Putamen (tissue), 1 donor: ENCODE data around the gene ANKFN1.
"Not testable (repeated sequence)": the region's sequence is repeated elsewhere in the genome, so short reads cannot be mapped to it uniquely, and the experiment has no call there.

ENCODE experiments used
- DNase-seq: peaks from one replicate; pipeline ENCODE4 v3.0.0-alpha.2; 2016; ENCODE audit warnings: low spot score

ANKFN1 gene

DNA sequence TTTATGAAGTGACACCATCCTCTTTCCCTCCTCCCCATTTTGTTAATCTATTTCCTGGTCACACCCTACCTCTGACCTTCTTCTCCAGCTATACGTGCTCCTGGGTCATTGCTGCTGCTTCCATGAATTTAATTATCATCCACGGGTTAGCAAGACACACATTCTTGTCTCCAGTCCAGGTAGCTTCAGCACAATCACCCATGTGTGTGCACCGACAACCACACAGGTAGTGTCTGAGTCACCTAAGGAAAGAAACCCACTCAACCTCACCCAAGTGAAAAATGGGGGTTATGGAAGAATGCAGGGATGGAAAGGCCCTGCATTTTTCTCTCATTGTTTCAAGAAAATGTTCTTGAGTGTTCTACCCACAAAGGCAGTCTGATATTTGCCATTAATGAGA is 135.5 kb downstream of the ANKFN1 start:
- not testable (repeated sequence) for DNase-seq

DNA sequence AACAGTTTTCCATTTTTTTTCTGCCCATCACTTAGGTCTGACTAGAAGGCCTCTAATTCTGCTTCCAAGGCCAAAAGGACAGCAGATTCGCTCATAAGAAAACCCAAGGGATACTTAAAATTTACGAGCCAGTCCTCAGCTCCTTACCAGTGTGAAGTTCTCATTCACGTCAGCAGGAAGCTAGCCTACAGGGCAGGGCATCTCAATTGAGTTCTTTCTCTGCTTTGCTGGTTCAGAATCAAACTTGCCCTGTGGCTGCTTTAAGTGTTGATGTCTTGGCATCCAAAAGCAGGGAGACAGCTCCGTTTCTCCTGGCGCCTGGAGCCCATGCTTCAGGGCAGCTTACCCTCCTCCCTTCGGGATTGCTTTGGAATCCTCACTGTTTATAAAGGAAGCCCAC is 136.0 kb downstream of the ANKFN1 start:
- no peak for DNase-seq

DNA sequence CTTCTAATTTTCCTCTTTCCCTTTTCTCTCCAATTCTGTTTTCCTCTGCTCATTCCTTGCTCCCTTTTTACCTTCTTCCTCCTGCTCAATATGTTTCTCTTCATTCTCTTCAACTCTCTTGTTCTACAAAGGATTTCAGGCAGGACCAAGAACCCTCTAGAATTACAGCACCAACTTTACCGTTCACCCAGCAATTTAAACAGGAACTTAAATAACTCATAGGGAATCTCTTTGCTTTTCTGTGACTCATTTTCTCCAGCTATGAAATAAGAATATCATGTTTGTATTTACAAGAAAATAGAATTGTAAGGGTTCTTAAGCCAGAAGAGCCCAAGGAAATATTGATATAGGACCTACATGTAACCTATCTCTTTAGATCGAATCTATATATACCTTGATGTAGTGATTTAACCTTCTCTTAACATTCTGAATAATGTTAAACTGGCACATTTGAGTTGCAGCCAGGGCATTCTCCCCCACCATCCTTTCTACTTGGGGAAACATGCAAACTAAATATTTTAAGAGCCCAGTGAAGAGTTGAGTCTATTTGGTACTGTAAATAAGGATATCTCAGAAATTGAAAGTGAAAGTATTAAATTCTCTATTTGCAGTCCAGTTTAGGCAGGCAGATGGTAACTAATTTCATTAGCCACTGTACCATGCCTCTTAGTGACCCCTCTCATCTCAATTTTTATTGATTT is 137.0 kb downstream of the ANKFN1 start:
- no peak for DNase-seq

GRCh38 chr17:56290802-56291118 is 137.5 kb downstream of the ANKFN1 start:
- DNase-seq: no peak

DNA sequence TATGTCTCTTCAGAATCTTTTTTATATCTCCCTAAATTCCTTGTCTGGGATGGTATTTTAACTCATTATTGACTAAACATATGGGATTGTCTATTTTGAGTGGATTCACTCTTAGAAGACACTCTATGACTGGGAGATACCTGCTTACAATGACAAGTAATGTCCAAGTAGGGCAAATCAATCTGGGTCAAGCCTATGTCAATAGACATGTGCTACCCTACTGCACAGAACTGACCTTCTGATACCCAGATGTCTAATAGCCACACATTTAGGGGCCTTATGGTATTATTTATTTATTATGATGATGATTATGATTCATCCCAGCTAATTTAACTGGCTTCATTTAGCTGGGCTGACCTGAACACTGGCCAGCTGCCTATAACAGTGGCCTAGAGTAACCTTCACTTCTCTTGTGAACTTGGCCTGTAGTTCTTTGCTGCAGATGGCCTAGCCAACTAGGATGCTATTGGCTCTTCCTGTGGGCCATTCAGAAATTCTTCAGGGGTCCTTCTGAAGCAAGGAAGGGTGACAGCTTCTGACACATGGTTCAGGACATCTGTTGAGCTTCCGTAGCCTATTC is 138.0 kb downstream of the ANKFN1 start:
- DNase-seq: no peak

DNA sequence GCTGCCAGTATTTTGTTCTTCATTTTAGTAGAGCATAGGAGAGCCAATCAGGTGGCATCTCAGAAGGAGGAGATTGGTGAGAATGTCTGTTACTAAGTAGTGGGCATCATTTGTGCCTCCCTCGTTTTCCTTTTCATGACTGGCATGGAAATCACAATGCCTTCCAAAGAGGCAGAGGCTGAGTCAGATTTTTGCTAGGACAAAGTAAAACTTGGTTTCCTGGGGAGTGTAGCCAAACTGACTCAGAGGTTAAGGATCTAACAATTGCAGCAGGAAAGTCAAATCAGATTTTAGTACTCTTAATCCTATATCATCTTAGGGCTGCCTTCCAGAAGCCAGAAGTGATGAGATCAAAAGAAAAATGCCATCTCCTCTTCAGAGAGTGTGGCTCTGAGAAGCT is 138.7 kb downstream of the ANKFN1 start:
- DNase-seq: no peak

GRCh38 chr17:56292578-56292977 is 139.3 kb downstream of the ANKFN1 start:
- no peak for DNase-seq

DNA sequence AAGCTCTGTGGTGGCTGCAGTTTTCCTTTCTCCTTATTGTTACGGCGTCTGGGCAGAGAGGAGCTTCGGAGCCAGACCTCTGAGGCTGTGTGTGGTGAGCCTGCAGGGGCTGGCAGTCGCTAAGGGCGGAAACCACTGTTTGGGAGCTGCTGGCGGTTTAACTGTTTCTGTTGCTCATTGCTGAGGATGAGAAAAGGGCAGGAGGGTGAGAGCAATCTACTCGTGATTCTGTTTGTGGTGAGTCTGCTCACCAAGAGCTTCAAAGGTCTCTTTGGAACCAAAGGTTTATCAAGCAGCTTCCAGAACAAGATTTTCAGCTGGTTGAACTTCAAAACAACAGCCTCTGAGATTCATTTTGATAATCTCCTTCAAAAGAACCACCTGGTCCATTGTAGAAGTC is 143.9 kb downstream of the ANKFN1 start:
- no peak for DNase-seq

- no peak for DNase-seq
Measured at GRCh38 chr17:56298846-56299245, 145.6 kb downstream of the ANKFN1 start.

- no peak for DNase-seq
Measured at GRCh38 chr17:56300144-56300543, 146.9 kb downstream of the ANKFN1 start.

GRCh38 chr17:56305007-56305406 is 151.7 kb downstream of the ANKFN1 start:
- no peak for DNase-seq

GRCh38 chr17:56309897-56310296 is 156.6 kb downstream of the ANKFN1 start:
- DNase-seq: no peak

- DNase-seq: no peak
Measured at GRCh38 chr17:56310782-56311181, 157.5 kb downstream of the ANKFN1 start.

DNA sequence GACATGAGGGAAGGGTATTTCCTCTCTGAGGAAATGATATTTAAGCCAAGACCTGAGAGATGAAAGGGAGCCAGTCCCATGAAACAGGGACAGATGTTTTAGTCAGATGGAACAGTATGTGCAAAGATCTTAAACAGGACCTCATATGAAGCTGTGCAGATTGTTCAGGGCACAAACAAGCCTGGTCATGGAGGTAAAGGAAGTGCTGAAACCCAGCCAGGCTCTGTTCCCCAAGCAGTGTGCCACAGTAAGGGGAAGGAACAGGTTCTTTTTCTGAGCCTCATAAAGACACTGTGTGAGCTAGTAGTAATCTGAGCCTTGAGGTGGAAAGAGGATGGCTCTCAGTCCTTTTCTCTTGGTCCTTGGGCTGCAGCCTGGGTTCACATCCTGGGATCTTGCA is 159.9 kb downstream of the ANKFN1 start:
- DNase-seq: no peak

GRCh38 chr17:56314026-56314425 is 160.8 kb downstream of the ANKFN1 start:
- no peak for DNase-seq

DNA sequence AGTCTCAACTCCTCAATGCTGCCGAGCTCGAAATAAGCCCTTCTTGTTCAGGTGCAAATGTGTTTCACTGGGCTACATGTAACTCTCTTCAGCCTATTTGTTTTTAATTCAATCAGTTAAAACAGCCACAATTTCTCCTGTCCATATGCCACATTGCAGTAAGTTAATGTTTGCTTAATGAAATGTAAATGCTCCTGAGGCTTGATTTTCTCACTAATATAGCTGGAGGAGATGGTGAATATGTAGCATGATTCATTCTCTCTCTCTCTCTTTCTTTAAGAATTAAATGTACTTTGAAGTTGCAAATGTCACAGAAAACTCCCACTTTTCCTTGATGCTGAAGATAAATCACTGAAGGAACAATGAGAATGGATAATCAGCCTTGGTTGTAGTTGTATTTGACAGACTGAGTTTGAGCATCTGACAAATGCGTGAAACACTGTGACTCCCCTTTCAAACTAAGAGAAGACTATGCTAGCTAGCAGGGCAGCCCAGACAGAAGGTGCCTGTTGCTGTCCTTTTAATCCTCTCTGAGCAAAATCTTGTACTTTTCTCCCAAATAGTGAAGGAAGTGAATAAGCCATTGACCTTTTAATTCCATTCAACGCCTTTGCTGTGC is 161.8 kb downstream of the ANKFN1 start:
- peak; percentile 55 for DNase-seq

DNA sequence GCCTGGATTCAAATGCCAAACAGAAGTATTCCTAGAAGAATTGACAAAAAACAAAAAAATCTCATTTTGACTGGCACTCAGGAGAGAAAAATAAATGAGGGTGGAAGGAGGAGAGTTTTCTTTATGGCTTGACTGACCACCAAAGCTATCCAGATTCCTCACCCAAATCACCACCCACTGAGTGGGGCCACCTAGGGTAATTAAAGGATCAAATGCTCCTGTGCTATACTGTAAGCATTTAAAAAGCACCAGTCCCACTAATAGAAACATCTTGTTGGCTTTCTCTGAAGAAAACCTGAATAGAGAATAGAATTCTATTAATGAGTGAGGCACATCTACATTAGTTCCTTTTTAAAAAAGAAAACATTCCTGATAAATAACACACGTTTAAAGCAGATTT is 163.3 kb downstream of the ANKFN1 start:
- no peak for DNase-seq

DNA sequence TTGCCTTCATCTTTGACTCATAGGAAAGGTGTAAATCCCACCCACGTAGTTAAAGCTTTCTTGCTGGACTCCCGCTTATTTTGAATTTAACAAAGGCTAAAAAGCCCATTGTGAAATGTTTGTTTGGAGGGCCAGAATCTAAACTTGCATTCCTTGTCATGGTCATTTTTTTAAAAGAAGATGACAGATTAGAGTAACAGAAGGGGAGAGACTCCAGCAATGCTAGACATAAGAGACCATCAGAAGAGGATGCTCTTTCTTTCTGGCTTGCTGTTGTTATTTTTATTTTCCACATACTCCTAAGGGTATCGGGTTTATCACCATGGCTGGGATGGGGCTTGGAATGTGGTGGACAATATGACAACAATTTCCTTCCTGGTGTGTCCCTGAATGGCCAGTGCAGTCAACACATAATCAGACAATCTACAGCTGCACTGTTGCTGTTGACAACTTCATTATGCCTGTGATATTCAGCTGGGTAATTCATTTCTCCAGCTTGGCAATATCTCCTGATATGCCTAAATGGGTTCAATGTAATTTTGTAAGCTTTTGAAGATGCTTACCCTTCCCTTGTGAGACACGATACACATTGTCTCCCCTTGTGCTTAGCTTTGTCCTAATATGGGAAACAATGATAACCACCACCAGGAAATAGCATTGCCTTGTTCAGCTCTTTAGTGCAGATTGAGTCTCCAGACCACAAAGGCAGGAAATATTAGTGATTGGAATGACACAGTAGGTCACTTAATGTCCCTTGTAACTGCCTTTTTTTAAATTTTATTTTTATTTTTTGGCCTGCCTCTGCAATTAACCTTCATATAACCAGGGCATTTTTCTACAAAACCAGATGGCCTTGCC is 164.3 kb downstream of the ANKFN1 start:
- no peak for DNase-seq

DNA sequence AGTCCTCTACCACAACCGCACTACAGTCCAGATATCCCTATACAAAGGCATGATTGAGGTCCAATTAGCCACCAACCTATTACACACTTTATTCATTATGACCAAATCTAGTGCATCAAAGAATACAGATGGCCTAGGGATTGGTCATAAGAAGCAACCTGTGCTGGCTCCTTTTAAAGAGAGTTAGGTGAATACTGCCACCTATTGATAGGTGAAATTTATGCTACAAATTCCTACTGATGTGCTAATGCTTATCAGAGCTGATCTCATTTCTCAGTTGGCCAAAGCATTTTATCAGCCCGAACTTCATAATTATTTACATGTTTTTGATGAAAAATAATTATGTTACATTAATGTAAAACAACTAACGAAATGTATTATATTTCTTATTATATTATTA is 166.3 kb downstream of the ANKFN1 start:
- peak; percentile 8 for DNase-seq

- DNase-seq: no peak
Measured at GRCh38 chr17:56320443-56320842, 167.2 kb downstream of the ANKFN1 start.

DNA sequence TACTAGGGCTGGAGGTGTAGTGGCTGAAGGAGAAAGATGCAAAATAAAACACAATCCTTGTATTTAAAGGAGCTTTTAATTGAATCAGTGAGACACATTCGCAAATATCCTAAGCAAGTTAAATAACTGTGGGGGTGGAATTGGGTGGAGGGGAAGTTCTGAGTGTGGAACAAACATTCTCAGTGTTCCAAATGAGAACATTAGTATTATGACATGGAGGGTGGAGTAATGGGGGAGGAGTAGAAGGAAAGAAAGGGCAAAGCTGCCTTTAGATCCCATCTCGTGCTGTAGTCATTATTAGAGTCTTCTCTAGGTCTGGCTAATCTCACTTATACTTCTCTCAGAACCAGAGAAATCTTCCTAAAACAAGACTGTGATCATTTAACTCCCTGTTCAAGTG is 169.7 kb downstream of the ANKFN1 start:
- no peak for DNase-seq

DNA sequence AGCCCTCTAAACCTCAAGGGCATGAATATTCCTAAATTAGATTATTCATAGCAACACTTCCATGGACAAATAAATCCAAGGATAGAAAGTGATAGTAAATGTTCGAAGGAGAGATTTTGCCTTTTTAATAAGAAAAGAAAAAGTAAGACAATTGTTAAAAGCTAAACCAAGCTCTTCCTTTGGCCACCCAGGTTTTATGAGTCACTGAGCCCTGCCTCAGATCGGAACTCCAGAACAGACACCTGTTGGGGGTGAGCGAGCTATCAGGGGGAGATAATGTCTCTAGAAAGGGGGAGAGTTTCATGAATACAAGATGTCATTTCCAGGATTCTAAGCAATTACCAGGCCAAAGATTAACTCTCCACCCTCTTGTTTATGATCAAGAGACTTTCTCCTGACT is 171.4 kb downstream of the ANKFN1 start:
- DNase-seq: no peak
